Activated CD8-positive, alpha-beta T cell treated with anti-CD3 and anti-CD28 coated beads, Interleukin-2, amount 10 ng/mL, durations not matched to agents 7 days and 5 days (primary cell): ENCODE data around the gene HRAS. TPM values are rescaled to one million over a fixed set of nuclear protein-coding genes. Genes with fewer than 3 reads are reported as not detected.

Source experiments
- ATAC-seq: fragments of 150-1000 bp; cut with Tn5 transposase; one replicate; pipeline ENCODE4 v1.10.0; 2021; ENCODE audit warnings: moderate library complexity
- CTCF ChIA-PET: fragments of 350-600 bp; sonication (Branson Sonifier 250); formaldehyde crosslinking; loops from one replicate; lab custom pipeline; 2021; ENCODE audit warnings: antibody characterized with exemption; lab: Charles Lee
- POLR2A ChIA-PET: fragments of 350-600 bp; sonication (Branson Sonifier 250); formaldehyde crosslinking; loops from one replicate; lab custom pipeline; 2021; ENCODE audit warnings: antibody characterized with exemption; lab: Charles Lee
- DNase-seq: peaks from one replicate; pipeline ENCODE4 v3.0.0-alpha.2; 2020
- H3K27ac Mint-ChIP-seq: one replicate; pipeline ENCODE4 v1.8.0; 2021; ENCODE audit warnings: mild to moderate bottlenecking, mixed read lengths
- H3K27me3 Mint-ChIP-seq: one replicate; pipeline ENCODE4 v1.8.0; 2021; ENCODE audit warnings: low read depth, mixed read lengths
- H3K36me3 Mint-ChIP-seq: one replicate; pipeline ENCODE4 v1.8.0; 2021; ENCODE audit warnings: low read depth, mixed read lengths
- H3K4me1 Mint-ChIP-seq: one replicate; pipeline ENCODE4 v1.8.0; 2021; ENCODE audit warnings: low read depth, mixed read lengths
- H3K4me3 Mint-ChIP-seq: one replicate; pipeline ENCODE4 v1.8.0; 2021; ENCODE audit warnings: mild to moderate bottlenecking, mixed read lengths
- H3K9me3 Mint-ChIP-seq: one replicate; pipeline ENCODE4 v1.8.0; 2022; ENCODE audit warnings: mixed read lengths; ENCODE audit not compliant: insufficient read depth
- total RNA-seq, 2 experiments: library from RNA; stranded (reverse); gene quantifications; one replicate each; pipeline ENCODE4 v1.2.3, GENCODE V29; 2021

HRAS gene
- total RNA-seq, 2 experiments from 2014 or later = 58.7 to 68.9 TPM

- Mint-ChIP-seq H3K36me3 (peaks cover 2% of the 10 kb centered on the region), H3K4me3 (peak within 1 kb of the TSS; percentile 88), H3K4me1 (peaks cover 26% of the 10 kb centered on the region), H3K27me3 (no peaks in the 10 kb centered on the region), H3K27ac (peak within 1 kb of the TSS; percentile 93), H3K9me3 (no peaks in the 10 kb centered on the region)
- peak; percentile 40 for ATAC-seq
- ChIA-PET POLR2A (interaction anchor here (1.0 to 1.6 kb wide), 4 partner anchors 32 to 250 kb away, joined by 3 to 5 read pairs (median 4); no protein-coding TSS in a partner anchor), CTCF (interaction anchor here (1.0 to 1.9 kb wide), 4 partner anchors 17 to 189 kb away, joined by 5 to 15 read pairs (median 9); no protein-coding TSS in a partner anchor)
- peak; percentile 91 for DNase-seq
Observed at GRCh38 chr11:536841-537621, 1.7 kb upstream of the HRAS start, which contains the start of gene LRRC56. Gene LRRC56 (plus strand): TSS chr11:537527. CDS start chr11:540685, 3,158 bp downstream.

DNA sequence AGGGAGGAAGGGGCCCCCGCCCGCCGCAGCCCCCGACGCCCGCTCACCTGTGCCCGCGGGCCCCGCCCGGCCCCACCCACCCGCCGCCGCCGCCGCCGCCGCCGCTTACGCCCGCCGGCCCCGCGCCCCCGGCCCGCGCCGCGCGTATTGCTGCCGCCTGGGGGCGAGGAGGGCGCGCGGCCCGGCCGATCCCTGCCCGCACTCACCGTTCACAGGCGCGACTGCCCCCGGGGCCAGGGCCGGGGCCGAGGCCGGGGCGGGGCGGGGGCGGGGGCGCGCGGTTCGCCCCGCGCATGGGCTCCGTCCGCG lies 212 bp downstream of the HRAS start:
- POLR2A ChIA-PET = interaction anchor here (0.6 to 1.9 kb wide), 4 partner anchors 29 to 284 kb away, joined by 3 to 6 read pairs (median 4); partner anchors contain the start of genes PTDSS2 and RNH1
- no peak for ATAC-seq
- CTCF ChIA-PET = no interaction called here
- DNase-seq = no peak
- Mint-ChIP-seq H3K9me3 (no peaks in the 10 kb centered on the region), H3K36me3 (peaks cover 2% of the 10 kb centered on the region), H3K4me3 (no peak overlapping the region), H3K27ac (no peak overlapping the region), H3K4me1 (peaks cover 26% of the 10 kb centered on the region), H3K27me3 (no peaks in the 10 kb centered on the region)

DNA sequence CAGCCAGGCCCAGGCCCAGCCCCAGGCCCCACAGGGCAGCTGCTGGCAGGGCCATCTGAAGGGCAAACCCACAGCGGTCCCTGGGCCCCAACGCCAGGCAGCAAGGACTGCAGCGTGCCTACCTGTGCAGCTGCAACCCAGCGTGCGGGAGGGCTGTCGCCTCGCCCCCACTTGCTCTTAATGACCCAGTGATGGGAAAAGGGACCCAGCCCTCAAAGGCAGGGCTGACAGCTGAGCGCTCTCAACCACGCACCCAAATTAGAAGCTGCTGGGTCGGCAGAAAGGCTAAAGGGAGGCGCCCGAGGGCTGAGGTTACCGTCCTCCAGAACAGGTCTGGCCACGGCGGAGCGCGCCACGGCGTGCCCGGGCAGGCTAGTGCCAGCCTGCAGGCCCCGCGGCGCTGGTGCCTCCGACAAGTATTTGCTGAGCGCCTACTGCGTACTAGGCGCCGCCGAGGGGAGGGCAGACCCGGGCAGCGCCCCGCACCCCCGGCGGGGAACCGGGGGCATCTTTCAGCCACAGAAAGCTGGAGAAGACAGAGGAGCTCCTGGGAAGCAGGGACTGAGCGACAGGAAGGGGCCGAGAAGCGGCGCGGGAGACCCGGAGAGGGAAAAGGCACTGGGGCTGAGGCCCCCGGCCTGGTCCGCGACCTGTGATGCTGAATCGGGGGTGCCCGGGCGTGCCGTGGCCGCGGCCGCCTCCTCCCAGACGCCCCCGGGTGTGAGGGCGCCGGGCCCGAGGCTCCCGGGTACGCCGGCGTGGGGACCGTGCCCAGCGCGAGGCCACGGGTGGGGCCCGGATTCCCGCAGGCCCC lies 773 bp downstream of the HRAS start:
- peaks cover 2% of the 10 kb centered on the region for H3K36me3 Mint-ChIP-seq
- POLR2A ChIA-PET = interaction anchor here (1.2 to 1.9 kb wide), 2 partner anchors 84 to 192 kb away, joined by 3 to 4 read pairs; partner anchors contain the start of gene PTDSS2
- CTCF ChIA-PET = interaction anchor here (1.9 kb wide), 1 partner anchor 16 kb away, joined by 7 read pairs; no protein-coding TSS in a partner anchor
- no peaks in the 10 kb centered on the region for H3K9me3 Mint-ChIP-seq
- H3K27me3 Mint-ChIP-seq = no peaks in the 10 kb centered on the region
- H3K4me3 Mint-ChIP-seq = peak overlapping the region; percentile 71
- DNase-seq = no peak
- ATAC-seq = no peak
- H3K4me1 Mint-ChIP-seq = peaks cover 26% of the 10 kb centered on the region
- H3K27ac Mint-ChIP-seq = peak overlapping the region; percentile 49

DNA sequence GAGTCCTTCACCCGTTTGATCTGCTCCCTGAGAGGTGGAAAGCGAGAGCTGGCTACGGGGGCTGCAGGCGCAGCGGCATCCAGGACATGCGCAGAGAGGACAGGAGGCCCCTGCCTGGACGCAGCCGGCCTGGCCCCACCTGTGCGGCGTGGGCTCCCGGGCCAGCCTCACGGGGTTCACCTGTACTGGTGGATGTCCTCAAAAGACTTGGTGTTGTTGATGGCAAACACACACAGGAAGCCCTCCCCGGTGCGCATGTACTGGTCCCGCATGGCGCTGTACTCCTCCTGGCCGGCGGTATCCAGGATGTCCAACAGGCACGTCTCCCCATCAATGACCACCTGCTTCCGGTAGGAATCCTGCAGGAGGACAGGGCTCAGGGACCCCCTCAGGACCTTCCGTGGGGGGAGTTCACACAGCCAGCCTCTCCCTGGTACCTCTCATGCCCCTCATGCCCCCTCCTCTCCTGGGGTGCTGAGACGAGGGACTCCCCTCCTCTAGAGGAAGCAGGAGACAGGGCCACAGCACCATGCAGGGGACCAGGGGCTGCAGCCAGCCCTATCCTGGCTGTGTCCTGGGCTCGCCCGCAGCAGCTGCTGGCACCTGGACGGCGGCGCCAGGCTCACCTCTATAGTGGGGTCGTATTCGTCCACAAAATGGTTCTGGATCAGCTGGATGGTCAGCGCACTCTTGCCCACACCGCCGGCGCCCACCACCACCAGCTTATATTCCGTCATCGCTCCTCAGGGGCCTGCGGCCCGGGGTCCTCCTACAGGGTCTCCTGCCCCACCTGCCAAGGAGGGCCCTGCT lies 1.6 kb downstream of the HRAS start:
- H3K27ac Mint-ChIP-seq = no peak overlapping the region
- no peaks in the 10 kb centered on the region for H3K27me3 Mint-ChIP-seq
- CTCF ChIA-PET = interaction anchor here (1.9 kb wide), 1 partner anchor 15 kb away, joined by 7 read pairs; no protein-coding TSS in a partner anchor
- DNase-seq (no peak), ATAC-seq (no peak)
- peak overlapping the region; percentile 71 for H3K4me3 Mint-ChIP-seq
- peaks cover 26% of the 10 kb centered on the region for H3K4me1 Mint-ChIP-seq
- POLR2A ChIA-PET = interaction anchor here (1.2 kb wide), 1 partner anchor 83 kb away, joined by 3 read pairs; the partner anchor contains the start of gene PTDSS2
- peaks cover 2% of the 10 kb centered on the region for H3K36me3 Mint-ChIP-seq
- H3K9me3 Mint-ChIP-seq = no peaks in the 10 kb centered on the region

- H3K27me3 Mint-ChIP-seq = no peaks in the 10 kb centered on the region
- no peak for ATAC-seq
- CTCF ChIA-PET = interaction anchor here (1.9 kb wide), 1 partner anchor 14 kb away, joined by 7 read pairs; no protein-coding TSS in a partner anchor
- no peak for DNase-seq
- no peaks in the 10 kb centered on the region for H3K9me3 Mint-ChIP-seq
- H3K4me1 Mint-ChIP-seq = peaks cover 21% of the 10 kb centered on the region
- POLR2A ChIA-PET = no interaction called here
- no peak overlapping the region for H3K4me3 Mint-ChIP-seq
- H3K36me3 Mint-ChIP-seq = peaks cover 2% of the 10 kb centered on the region
- no peak overlapping the region for H3K27ac Mint-ChIP-seq
Observed at GRCh38 chr11:532986-533585, 2.3 kb downstream of the HRAS start.

DNA sequence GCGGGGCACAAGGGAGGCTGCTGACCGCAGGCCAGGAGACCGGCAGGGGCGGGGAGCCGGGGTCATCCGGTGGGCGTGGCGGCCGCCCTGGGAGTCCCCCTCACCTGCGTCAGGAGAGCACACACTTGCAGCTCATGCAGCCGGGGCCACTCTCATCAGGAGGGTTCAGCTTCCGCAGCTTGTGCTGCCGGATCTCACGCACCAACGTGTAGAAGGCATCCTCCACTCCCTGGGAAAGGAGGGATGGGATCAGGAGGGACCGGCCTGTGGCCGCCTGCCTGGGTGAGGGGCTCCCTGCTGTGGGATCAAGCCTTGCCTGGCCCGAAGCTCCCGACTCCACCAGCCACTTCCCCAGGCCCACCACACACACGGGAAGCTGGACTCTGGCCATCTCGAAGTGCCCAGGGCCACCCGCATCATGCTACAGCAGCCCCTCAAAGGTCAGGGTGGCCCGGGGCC lies 2.8 kb downstream of the HRAS start:
- no peaks in the 10 kb centered on the region for H3K27me3 Mint-ChIP-seq
- POLR2A ChIA-PET = no interaction called here
- no peak overlapping the region for H3K4me3 Mint-ChIP-seq
- peaks cover 2% of the 10 kb centered on the region for H3K36me3 Mint-ChIP-seq
- CTCF ChIA-PET = interaction anchor here (0.9 kb wide), 1 partner anchor 14 kb away, joined by 3 read pairs; no protein-coding TSS in a partner anchor
- H3K4me1 Mint-ChIP-seq = peaks cover 15% of the 10 kb centered on the region
- no peak overlapping the region for H3K27ac Mint-ChIP-seq
- no peak for ATAC-seq
- DNase-seq = no peak
- H3K9me3 Mint-ChIP-seq = no peaks in the 10 kb centered on the region

GRCh38 chr11:531919-532526 lies 3.4 kb downstream of the HRAS start:
- H3K36me3 Mint-ChIP-seq = peaks cover 2% of the 10 kb centered on the region
- no peaks in the 10 kb centered on the region for H3K27me3 Mint-ChIP-seq

GRCh38 chr11:530960-531831 lies 4.2 kb downstream of the HRAS start:
- CTCF ChIA-PET = no interaction called here
- Mint-ChIP-seq H3K9me3 (no peaks in the 10 kb centered on the region), H3K4me1 (peaks cover 8% of the 10 kb centered on the region), H3K27ac (no peak overlapping the region), H3K36me3 (peaks cover 2% of the 10 kb centered on the region), H3K4me3 (no peak overlapping the region), H3K27me3 (no peaks in the 10 kb centered on the region)
- DNase-seq (no peak), ATAC-seq (no peak)
- POLR2A ChIA-PET = interaction anchor here (0.7 kb wide), 1 partner anchor 13 kb away, joined by 3 read pairs; no protein-coding TSS in a partner anchor

More at GRCh38 chr11:531919-532526, 3.4 kb downstream of the HRAS start:
- H3K9me3 Mint-ChIP-seq = no peaks in the 10 kb centered on the region
- CTCF ChIA-PET = interaction anchor here (0.9 kb wide), 1 partner anchor 13 kb away, joined by 3 read pairs; no protein-coding TSS in a partner anchor
- no peak overlapping the region for H3K4me3 Mint-ChIP-seq
- no peak overlapping the region for H3K27ac Mint-ChIP-seq
- peaks cover 11% of the 10 kb centered on the region for H3K4me1 Mint-ChIP-seq
- ATAC-seq (no peak), DNase-seq (no peak)
- POLR2A ChIA-PET = interaction anchor here (0.7 kb wide), 1 partner anchor 12 kb away, joined by 3 read pairs; no protein-coding TSS in a partner anchor

DNA sequence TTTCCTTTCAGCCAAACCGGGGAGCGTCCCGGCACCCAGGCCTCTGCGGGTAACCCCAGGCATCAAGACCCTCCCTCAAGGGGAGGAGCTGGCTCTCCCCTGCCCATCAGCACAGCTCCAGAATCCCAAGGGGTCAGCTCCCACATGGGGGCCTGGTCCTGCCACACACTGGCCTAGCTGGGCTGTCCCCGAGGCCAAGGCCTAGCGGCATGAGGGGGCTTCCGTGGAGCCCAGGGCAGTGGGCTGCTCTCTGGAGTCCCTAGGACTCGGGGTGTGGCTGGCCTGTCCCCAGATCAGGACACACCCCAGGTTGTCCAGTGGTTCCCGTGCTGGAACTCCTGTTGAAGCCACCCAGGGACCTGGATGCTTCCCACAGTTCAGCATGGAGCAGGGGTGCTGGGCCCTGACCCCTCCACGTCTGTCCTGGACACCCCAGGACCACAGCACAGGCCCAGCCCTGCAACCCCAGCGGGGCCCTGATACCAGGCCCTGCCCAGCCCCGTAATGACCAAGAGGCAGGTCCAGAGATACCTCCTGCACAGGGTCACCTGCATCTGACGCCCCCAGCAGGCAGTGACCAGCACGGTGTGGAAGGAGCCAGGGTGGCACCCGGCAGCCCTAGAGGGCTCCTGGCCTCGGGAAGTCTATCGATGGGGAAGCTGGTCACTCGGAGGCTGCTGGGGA lies 5.5 kb downstream of the HRAS start:
- DNase-seq = no peak
- POLR2A ChIA-PET = no interaction called here
- CTCF ChIA-PET = no interaction called here

More for the DNA sequence above, 5.5 kb downstream of the HRAS start:
- peaks cover 7% of the 10 kb centered on the region for H3K4me1 Mint-ChIP-seq
- ATAC-seq = no peak
- no peak overlapping the region for H3K4me3 Mint-ChIP-seq
- no peaks in the 10 kb centered on the region for H3K9me3 Mint-ChIP-seq
- no peaks in the 10 kb centered on the region for H3K27me3 Mint-ChIP-seq
- peaks cover 2% of the 10 kb centered on the region for H3K36me3 Mint-ChIP-seq
- no peak overlapping the region for H3K27ac Mint-ChIP-seq
